ENCODE results near the gene MRPS22. TPM values are rescaled to one million over a fixed set of nuclear protein-coding genes. Genes with fewer than 3 reads are reported as not detected.
"Not testable (repeated sequence)": the region's sequence is repeated elsewhere in the genome, so short reads cannot be mapped to it uniquely, and the experiment has no call there.

Gene MRPS22
- total RNA-seq, 6 experiments from 2014 or later = 29.6 to 66.5 (median 34.8) TPM

- no peak for DNase-seq
- no peaks in the 10 kb centered on the region for H3K9me3 ChIP-seq
- H3K27me3 ChIP-seq = no peaks in the 10 kb centered on the region
- H3K36me3 ChIP-seq = peaks cover 0 to 92% (median 56%) of the 10 kb centered on the region in 4 donors
- TF ChIP-seq CTCF (IDR thresholded peaks at IDR 0.05) (no peak), POLR2A (IDR thresholded peaks at IDR 0.05) (no peak)
- no peak overlapping the region for H3K4me3 ChIP-seq
- H3K27ac ChIP-seq = no peak overlapping the region
- peaks cover 0 to 15% (median 0%) of the 10 kb centered on the region in 4 donors for H3K4me1 ChIP-seq
- no peak for ATAC-seq
- 70% methylated on average over 2 of the region's 2 CpGs for WGBS (ENCODE audit: insufficient coverage, low coverage, low lambda C conversion rate, missing lambda C conversion rate)
- intact Hi-C loops (cut with DNase I) = no loop called here
Measured at GRCh38 chr3:139374099-139374498, 30.3 kb downstream of the MRPS22 start.

- DNase-seq (no peak), ATAC-seq (peak in 2 of 4 donors; percentile 54 to 70)
- no peaks in the 10 kb centered on the region for H3K27me3 ChIP-seq
- peaks cover 0 to 73% (median 42%) of the 10 kb centered on the region in 4 donors for H3K36me3 ChIP-seq
- TF ChIP-seq POLR2A (IDR thresholded peaks at IDR 0.05) = no peak
- no peak for TF ChIP-seq CTCF (IDR thresholded peaks at IDR 0.05)
- no peaks in the 10 kb centered on the region for H3K9me3 ChIP-seq
- WGBS (ENCODE audit: insufficient coverage, low coverage, low lambda C conversion rate, missing lambda C conversion rate) = 61% methylated on average over 3 of the region's 3 CpGs
- H3K4me1 ChIP-seq = peaks cover 0 to 16% (median 0%) of the 10 kb centered on the region in 4 donors
- no peak overlapping the region for H3K27ac ChIP-seq
- intact Hi-C loops (cut with DNase I) = no loop called here
- no peak overlapping the region for H3K4me3 ChIP-seq
Measured at GRCh38 chr3:139377378-139377777, 33.6 kb downstream of the MRPS22 start.

- TF ChIP-seq POLR2A (IDR thresholded peaks at IDR 0.05) = no peak
- TF ChIP-seq CTCF (IDR thresholded peaks at IDR 0.05) = no peak
- intact Hi-C loops (cut with DNase I) = no loop called here
- Histone ChIP-seq H3K4me3 (no peak overlapping the region), H3K36me3 (peaks cover 0 to 71% (median 35%) of the 10 kb centered on the region in 4 donors), H3K4me1 (peaks cover 0 to 16% (median 0%) of the 10 kb centered on the region in 4 donors), H3K27ac (no peak overlapping the region), H3K9me3 (no peaks in the 10 kb centered on the region), H3K27me3 (no peaks in the 10 kb centered on the region)
- DNase-seq (no peak), ATAC-seq (peak in 1 of 4 donors; percentile 63)
- 65% methylated on average over 3 of the region's 3 CpGs for WGBS (ENCODE audit: insufficient coverage, low coverage, low lambda C conversion rate, missing lambda C conversion rate)
Measured at GRCh38 chr3:139378587-139379241, 34.9 kb downstream of the MRPS22 start.

- Histone ChIP-seq H3K27ac (no peak overlapping the region), H3K4me3 (no peak overlapping the region), H3K9me3 (no peaks in the 10 kb centered on the region), H3K27me3 (no peaks in the 10 kb centered on the region), H3K36me3 (peaks cover 0 to 53% (median 24%) of the 10 kb centered on the region in 4 donors), H3K4me1 (peaks cover 0 to 16% (median 0%) of the 10 kb centered on the region in 4 donors)
- intact Hi-C loops (cut with DNase I) = no loop called here
- no peak for DNase-seq
- no peak for ATAC-seq
- TF ChIP-seq POLR2A (IDR thresholded peaks at IDR 0.05) (no peak), CTCF (IDR thresholded peaks at IDR 0.05) (no peak)
- WGBS (ENCODE audit: insufficient coverage, low coverage, low lambda C conversion rate, missing lambda C conversion rate) = 80% methylated on average over 4 of the region's 4 CpGs
Measured at GRCh38 chr3:139380575-139380974, 36.8 kb downstream of the MRPS22 start.

- H3K4me3 ChIP-seq; ATAC-seq; H3K27ac ChIP-seq; intact Hi-C loops (cut with DNase I); H3K27me3 ChIP-seq; H3K9me3 ChIP-seq; DNase-seq: not testable (repeated sequence)
- peaks cover 0 to 18% (median 1%) of the 10 kb centered on the region in 4 donors for H3K4me1 ChIP-seq
- H3K36me3 ChIP-seq = peaks cover 0 to 36% (median 14%) of the 10 kb centered on the region in 4 donors
- WGBS (ENCODE audit: insufficient coverage, low coverage, low lambda C conversion rate, missing lambda C conversion rate) = 87% methylated on average over 2 of the region's 2 CpGs
Measured at GRCh38 chr3:139382291-139382690, 38.5 kb downstream of the MRPS22 start.
